HEK293 (cell line): ENCODE measurements around the gene SLK.

Source experiments
- CTCF ChIP-seq: fragments of 450-650 bp; formaldehyde crosslinking; IDR thresholded peaks from 2 replicates; pipeline ENCODE4 v1.5.1; 2016; ENCODE audit warnings: missing biosample characterization, missing genetic modification characterization
- OVOL3 ChIP-seq: fragments of 450-650 bp; formaldehyde crosslinking; IDR thresholded peaks from 2 replicates; pipeline ENCODE4 v1.5.1; 2016; ENCODE audit warnings: missing biosample characterization, missing genetic modification characterization
- REPIN1 ChIP-seq: fragments of 450-650 bp; formaldehyde crosslinking; IDR thresholded peaks from 2 replicates; pipeline ENCODE4 v1.5.1; 2017; ENCODE audit warnings: missing biosample characterization, missing genetic modification characterization, low read depth
- SP7 ChIP-seq: fragments of 450-650 bp; formaldehyde crosslinking; IDR thresholded peaks from 2 replicates; pipeline ENCODE4 v1.5.1; 2016; ENCODE audit warnings: missing biosample characterization, missing genetic modification characterization
- YY1 ChIP-seq: fragments of 450-650 bp; formaldehyde crosslinking; IDR thresholded peaks from 2 replicates; pipeline ENCODE4 v1.5.1; 2018; ENCODE audit warnings: missing biosample characterization, missing genetic modification characterization
- ZNF184 ChIP-seq: fragments of 450-650 bp; IDR thresholded peaks from 2 replicates; pipeline ENCODE4 v1.5.1; 2018; ENCODE audit warnings: missing biosample characterization, mild to moderate bottlenecking, missing genetic modification characterization
- ZNF248 ChIP-seq: fragments of 450-650 bp; formaldehyde crosslinking; IDR thresholded peaks from 2 replicates; pipeline ENCODE4 v1.5.1; 2017; ENCODE audit warnings: missing biosample characterization, missing genetic modification characterization
- ZNF513 ChIP-seq: fragments of 450-650 bp; IDR thresholded peaks from 2 replicates; pipeline ENCODE4 v1.5.1; 2018; ENCODE audit warnings: missing biosample characterization, missing genetic modification characterization
- ZNF521 ChIP-seq: fragments of 450-650 bp; formaldehyde crosslinking; IDR thresholded peaks from 2 replicates; pipeline ENCODE4 v1.5.1; 2017; ENCODE audit warnings: missing biosample characterization, mild to moderate bottlenecking, missing genetic modification characterization
- ZNF639 ChIP-seq: fragments of 450-650 bp; formaldehyde crosslinking; IDR thresholded peaks from 2 replicates; pipeline ENCODE4 v1.5.1; 2016; ENCODE audit warnings: missing biosample characterization, missing genetic modification characterization
- ZNF707 ChIP-seq: fragments of 450-650 bp; formaldehyde crosslinking; IDR thresholded peaks from 2 replicates; pipeline ENCODE4 v1.5.1; 2016; ENCODE audit warnings: missing biosample characterization, missing genetic modification characterization
- ZNF777 ChIP-seq: fragments of 450-650 bp; formaldehyde crosslinking; IDR thresholded peaks from 2 replicates; pipeline ENCODE4 v1.5.1; 2017; ENCODE audit warnings: missing biosample characterization, missing genetic modification characterization, borderline replicate concordance
- TF ChIP-seq, protein P1 (sequence below): fragments of 450-650 bp; formaldehyde crosslinking; IDR thresholded peaks from 2 replicates; pipeline ENCODE4 v1.5.1; 2016; ENCODE audit warnings: missing biosample characterization, missing genetic modification characterization
- TF ChIP-seq, protein P2 (sequence below): fragments of 450-650 bp; formaldehyde crosslinking; IDR thresholded peaks from 2 replicates; pipeline ENCODE4 v1.5.1; 2016; ENCODE audit warnings: missing biosample characterization, missing genetic modification characterization, low read depth

DNA sequence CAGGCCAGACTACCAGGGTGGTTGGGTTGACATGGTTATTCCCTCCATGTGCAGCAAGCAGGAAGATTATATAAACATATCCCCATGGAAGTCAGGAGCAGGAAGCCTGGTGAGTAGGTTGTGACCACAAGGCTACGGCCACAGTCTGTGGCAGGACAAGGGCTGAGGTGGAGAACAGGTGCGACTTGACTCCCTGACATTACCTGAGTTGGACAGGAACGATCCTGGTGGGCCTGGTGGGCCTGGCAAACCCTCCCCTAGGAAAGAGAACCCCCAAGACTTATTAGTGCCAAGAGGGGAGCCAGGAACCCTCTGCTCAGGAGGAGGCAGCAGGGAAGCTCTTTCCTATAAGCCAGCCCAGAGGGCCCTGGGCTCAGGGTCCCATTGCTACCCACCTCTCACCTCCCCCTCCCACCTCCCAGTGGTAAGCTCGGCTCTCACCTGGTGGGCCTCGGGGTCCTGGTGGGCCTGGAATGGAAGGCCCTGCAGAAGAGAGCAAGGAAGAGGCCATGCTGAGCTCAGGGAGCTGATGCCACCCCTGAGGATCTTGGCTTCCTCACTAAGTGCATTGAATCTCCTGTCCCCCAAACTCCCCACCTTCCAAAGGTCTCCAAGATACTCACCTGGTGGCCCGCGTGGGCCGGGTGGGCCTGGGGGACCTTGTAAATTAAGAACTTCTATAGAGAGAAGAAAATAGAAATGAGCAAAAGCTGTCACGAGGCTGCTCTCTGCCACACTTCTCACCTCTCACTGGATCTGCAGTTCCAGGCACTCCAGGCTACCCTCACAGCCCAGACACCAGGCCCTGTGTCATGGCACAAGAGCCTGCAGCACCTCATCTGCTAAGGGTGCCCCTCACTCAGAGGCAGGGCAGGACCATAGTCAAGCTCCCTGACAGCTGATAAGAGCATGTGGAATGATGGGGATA lies 74.2 kb downstream of the SLK start:
- TF ChIP-seq CTCF (no peak), ZNF707 (tag by site-specific recombination) (no peak), REPIN1 (no peak), ZNF521 (tag by site-specific recombination) (no peak), ZNF184 (tag by site-specific recombination) (no peak), ZNF639 (tag by site-specific recombination) (no peak), SP7 (no peak), OVOL3 (tag by site-specific recombination) (no peak), YY1 (no peak), ZNF513 (no peak), ZNF248 (tag by site-specific recombination) (no peak), ZNF777 (tag by site-specific recombination) (no peak)
- TF ChIP-seq, protein P1, sequence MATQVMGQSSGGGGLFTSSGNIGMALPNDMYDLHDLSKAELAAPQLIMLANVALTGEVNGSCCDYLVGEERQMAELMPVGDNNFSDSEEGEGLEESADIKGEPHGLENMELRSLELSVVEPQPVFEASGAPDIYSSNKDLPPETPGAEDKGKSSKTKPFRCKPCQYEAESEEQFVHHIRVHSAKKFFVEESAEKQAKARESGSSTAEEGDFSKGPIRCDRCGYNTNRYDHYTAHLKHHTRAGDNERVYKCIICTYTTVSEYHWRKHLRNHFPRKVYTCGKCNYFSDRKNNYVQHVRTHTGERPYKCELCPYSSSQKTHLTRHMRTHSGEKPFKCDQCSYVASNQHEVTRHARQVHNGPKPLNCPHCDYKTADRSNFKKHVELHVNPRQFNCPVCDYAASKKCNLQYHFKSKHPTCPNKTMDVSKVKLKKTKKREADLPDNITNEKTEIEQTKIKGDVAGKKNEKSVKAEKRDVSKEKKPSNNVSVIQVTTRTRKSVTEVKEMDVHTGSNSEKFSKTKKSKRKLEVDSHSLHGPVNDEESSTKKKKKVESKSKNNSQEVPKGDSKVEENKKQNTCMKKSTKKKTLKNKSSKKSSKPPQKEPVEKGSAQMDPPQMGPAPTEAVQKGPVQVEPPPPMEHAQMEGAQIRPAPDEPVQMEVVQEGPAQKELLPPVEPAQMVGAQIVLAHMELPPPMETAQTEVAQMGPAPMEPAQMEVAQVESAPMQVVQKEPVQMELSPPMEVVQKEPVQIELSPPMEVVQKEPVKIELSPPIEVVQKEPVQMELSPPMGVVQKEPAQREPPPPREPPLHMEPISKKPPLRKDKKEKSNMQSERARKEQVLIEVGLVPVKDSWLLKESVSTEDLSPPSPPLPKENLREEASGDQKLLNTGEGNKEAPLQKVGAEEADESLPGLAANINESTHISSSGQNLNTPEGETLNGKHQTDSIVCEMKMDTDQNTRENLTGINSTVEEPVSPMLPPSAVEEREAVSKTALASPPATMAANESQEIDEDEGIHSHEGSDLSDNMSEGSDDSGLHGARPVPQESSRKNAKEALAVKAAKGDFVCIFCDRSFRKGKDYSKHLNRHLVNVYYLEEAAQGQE (tag by site-specific recombination), result no peak
- TF ChIP-seq, protein P2, sequence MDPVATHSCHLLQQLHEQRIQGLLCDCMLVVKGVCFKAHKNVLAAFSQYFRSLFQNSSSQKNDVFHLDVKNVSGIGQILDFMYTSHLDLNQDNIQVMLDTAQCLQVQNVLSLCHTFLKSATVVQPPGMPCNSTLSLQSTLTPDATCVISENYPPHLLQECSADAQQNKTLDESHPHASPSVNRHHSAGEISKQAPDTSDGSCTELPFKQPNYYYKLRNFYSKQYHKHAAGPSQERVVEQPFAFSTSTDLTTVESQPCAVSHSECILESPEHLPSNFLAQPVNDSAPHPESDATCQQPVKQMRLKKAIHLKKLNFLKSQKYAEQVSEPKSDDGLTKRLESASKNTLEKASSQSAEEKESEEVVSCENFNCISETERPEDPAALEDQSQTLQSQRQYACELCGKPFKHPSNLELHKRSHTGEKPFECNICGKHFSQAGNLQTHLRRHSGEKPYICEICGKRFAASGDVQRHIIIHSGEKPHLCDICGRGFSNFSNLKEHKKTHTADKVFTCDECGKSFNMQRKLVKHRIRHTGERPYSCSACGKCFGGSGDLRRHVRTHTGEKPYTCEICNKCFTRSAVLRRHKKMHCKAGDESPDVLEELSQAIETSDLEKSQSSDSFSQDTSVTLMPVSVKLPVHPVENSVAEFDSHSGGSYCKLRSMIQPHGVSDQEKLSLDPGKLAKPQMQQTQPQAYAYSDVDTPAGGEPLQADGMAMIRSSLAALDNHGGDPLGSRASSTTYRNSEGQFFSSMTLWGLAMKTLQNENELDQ (tag by site-specific recombination), result no peak
